Activated CD4-positive, alpha-beta T cell treated with anti-CD3 and anti-CD28 coated beads, Interleukin-2, amount 10 ng/mL, durations not matched to agents 24 days and 14 days (primary cell): ENCODE results near the gene GGA3. TPM values are rescaled to one million over a fixed set of nuclear protein-coding genes. Genes with fewer than 3 reads are reported as not detected.
"Not testable (repeated sequence)": the region's sequence is repeated elsewhere in the genome, so short reads cannot be mapped to it uniquely, and the experiment has no call there.

ENCODE experiments used
- DNase-seq: peaks from one replicate; pipeline ENCODE4 v3.0.0; 2022
- H3K27ac Mint-ChIP-seq: one replicate; pipeline ENCODE4 v1.8.0; 2022; ENCODE audit warnings: mild to moderate bottlenecking, mixed read lengths
- H3K27me3 Mint-ChIP-seq: one replicate; pipeline ENCODE4 v1.8.0; 2022; ENCODE audit warnings: mixed read lengths
- H3K36me3 Mint-ChIP-seq: one replicate; pipeline ENCODE4 v1.8.0; 2022; ENCODE audit warnings: low read depth, mild to moderate bottlenecking, mixed read lengths
- H3K4me1 Mint-ChIP-seq: one replicate; pipeline ENCODE4 v1.8.0; 2021; ENCODE audit warnings: mixed read lengths
- H3K4me3 Mint-ChIP-seq: one replicate; pipeline ENCODE4 v1.8.0; 2022; ENCODE audit warnings: mild to moderate bottlenecking, moderate library complexity, mixed read lengths
- H3K9me3 Mint-ChIP-seq: one replicate; pipeline ENCODE4 v1.8.0; 2021; ENCODE audit warnings: mixed read lengths
- intact Hi-C: fragments of 100-400 bp; cut with micrococcal nuclease; formaldehyde crosslinking; loops from one replicate; pipeline ENCODE4 v1.15.1; 2023
- total RNA-seq: library from RNA; stranded (reverse); gene quantifications from 2 replicates; pipeline ENCODE4 v1.2.3, GENCODE V29; 2022

GGA3 gene
- total RNA-seq, 1 donor from 2014 or later = 84.2 TPM

DNA sequence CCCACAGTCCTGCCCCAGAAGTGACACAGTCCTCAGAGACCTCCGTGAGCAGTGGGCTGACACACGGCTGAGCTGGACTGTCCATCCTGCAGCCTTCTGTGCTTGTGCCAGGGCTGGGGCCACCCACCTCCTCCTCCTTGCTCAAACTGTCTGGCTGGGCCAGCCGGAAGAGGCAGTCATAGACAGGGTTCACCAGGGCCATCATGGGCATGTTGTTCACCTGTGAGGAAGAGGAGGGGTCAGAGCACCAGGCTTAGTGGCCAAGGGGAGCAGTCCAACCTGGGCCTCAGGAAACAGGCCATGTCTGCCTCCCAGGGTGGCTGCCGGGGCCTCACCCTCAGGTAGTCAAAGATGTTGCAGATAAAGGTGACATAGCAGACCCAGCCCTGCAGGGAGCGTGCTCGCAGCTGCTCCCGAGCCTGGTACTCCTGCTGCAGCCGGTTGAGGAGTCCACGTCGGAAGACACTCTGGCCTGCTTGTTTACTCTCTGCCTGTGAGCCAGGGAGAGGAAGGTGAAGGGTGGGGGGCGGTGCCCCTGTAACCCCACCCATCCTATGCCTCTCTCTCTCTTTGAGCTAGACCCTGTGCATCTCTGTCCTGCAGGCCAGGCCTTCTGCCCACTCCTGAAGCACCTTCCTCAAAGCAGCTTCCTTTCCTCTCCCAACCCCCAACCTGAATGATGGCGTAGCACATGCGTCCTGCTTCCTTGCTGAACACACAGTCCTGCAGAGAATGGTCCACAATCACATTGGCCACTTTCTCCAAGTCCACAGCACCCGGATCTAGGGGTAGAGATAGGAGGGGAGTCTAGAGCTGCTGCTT lies 6.2 kb upstream of the GGA3 start:
- peaks cover 21% of the 10 kb centered on the region for H3K4me1 Mint-ChIP-seq
- H3K9me3 Mint-ChIP-seq = no peaks in the 10 kb centered on the region
- intact Hi-C loops = loop anchor here (10.0 kb wide), 1 partner anchor 517 kb away; the partner anchor contains the start of gene UNK
- no peaks in the 10 kb centered on the region for H3K27me3 Mint-ChIP-seq
- H3K36me3 Mint-ChIP-seq = peaks cover 51% of the 10 kb centered on the region
- H3K4me3 Mint-ChIP-seq = no peak overlapping the region
- no peak overlapping the region for H3K27ac Mint-ChIP-seq
- DNase-seq = no peak

- Mint-ChIP-seq H3K27me3 (no peaks in the 10 kb centered on the region), H3K4me1 (peaks cover 18% of the 10 kb centered on the region), H3K36me3 (peaks cover 53% of the 10 kb centered on the region), H3K9me3 (no peaks in the 10 kb centered on the region), H3K4me3 (no peak overlapping the region), H3K27ac (no peak overlapping the region)
- intact Hi-C loops = loop anchor here (10.0 kb wide), 1 partner anchor 518 kb away; the partner anchor contains the start of gene UNK
- no peak for DNase-seq
Measured at GRCh38 chr17:75267153-75267410, 5.7 kb upstream of the GGA3 start.

DNA sequence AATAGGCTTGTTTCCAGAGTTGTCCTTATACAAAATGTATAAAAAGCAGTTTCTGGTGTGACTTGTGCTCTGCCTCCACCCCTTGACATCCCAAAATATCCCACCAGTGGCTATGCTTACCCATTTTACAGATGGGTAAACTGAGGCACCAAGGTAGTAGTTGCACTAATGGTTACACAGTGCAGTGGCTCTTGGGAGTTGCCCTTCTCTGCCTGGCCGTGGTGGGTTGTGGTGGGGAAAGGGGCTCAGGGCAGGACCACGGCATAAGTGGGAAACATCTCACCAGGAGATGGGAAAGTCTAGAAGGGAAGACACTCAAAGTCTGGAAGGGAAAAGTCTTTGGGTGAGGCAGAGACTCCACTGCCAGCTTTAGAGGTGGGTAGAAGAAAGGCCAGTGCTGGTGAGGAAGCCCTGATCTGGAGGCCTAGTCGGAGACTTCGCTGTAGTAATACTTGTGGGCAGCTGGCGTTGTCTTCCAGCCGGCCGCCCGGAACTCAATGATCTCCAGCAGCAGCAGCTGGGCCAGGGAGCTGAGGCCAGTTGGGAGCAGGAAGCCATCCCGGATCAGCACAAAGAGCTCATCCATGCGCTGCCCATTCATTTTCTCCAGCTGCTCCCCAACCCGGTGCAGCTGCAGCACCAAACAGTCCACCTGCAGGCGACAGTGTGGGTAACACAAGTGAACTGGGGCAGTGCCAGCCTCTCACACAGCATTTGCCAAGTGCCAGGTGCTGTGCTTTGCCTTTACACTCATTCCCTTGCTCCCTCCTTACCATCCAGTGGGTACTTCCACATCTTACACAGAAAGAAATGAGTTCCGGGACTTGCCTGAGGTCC lies 5.1 kb upstream of the GGA3 start:
- Mint-ChIP-seq H3K36me3 (peaks cover 52% of the 10 kb centered on the region), H3K27ac (no peak overlapping the region)
- intact Hi-C loops = loop anchor here (10.0 kb wide), 1 partner anchor 518 kb away; the partner anchor contains the start of gene UNK

GRCh38 chr17:75265614-75266315 lies 4.4 kb upstream of the GGA3 start:
- Mint-ChIP-seq H3K36me3 (peaks cover 54% of the 10 kb centered on the region), H3K4me3 (no peak overlapping the region), H3K4me1 (peaks cover 18% of the 10 kb centered on the region), H3K27ac (no peak overlapping the region), H3K9me3 (no peaks in the 10 kb centered on the region), H3K27me3 (no peaks in the 10 kb centered on the region)
- intact Hi-C loops = loop anchor here (10.0 kb wide), 1 partner anchor 519 kb away; the partner anchor contains the start of gene UNK
- DNase-seq = no peak

More for the DNA sequence above, 5.1 kb upstream of the GGA3 start:
- DNase-seq = no peak
- Mint-ChIP-seq H3K27me3 (no peaks in the 10 kb centered on the region), H3K4me1 (peaks cover 16% of the 10 kb centered on the region), H3K9me3 (no peaks in the 10 kb centered on the region), H3K4me3 (no peak overlapping the region)

GRCh38 chr17:75263055-75263454 lies 1.6 kb upstream of the GGA3 start:
- Mint-ChIP-seq H3K27me3 (no peaks in the 10 kb centered on the region), H3K4me3 (peak overlapping the region; percentile 94), H3K36me3 (peaks cover 58% of the 10 kb centered on the region), H3K4me1 (peaks cover 26% of the 10 kb centered on the region), H3K9me3 (no peaks in the 10 kb centered on the region), H3K27ac (peak overlapping the region; percentile 99)
- intact Hi-C loops = loop anchor here (10.0 kb wide), 1 partner anchor 522 kb away; the partner anchor contains the start of gene UNK
- DNase-seq = no peak

DNA sequence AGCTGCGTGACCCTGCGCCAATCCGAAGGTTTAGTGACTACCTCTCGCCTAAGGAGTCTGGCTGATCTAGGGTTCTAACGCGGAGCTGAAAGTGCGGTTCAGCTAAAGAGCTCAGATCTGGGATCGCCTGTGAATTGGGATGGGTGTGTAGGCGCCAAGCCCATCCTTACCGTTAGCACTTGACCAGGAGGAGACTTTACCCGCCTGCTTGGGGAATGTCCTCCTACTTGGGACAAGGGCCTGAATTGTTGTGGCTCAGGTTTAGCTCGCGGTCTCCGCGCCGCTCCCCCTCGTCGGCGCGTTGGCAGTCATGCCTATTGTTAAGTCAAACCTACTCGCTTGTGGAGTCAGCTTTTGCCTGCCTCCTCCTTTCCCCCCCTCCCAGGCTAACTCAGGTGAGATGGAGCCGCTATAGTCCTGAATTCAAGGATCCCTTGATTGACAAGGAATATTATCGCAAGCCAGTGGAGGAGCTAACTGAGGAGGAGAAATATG lies 753 bp upstream of the GGA3 start:
- Mint-ChIP-seq H3K27ac (peak overlapping the region; percentile 99), H3K4me1 (peaks cover 34% of the 10 kb centered on the region), H3K9me3 (no peaks in the 10 kb centered on the region), H3K36me3 (peaks cover 57% of the 10 kb centered on the region), H3K4me3 (peak overlapping the region; percentile 94), H3K27me3 (no peaks in the 10 kb centered on the region)
- intact Hi-C loops = loop anchor here (10.0 kb wide), 1 partner anchor 523 kb away; the partner anchor contains the start of gene UNK
- no peak for DNase-seq

DNA sequence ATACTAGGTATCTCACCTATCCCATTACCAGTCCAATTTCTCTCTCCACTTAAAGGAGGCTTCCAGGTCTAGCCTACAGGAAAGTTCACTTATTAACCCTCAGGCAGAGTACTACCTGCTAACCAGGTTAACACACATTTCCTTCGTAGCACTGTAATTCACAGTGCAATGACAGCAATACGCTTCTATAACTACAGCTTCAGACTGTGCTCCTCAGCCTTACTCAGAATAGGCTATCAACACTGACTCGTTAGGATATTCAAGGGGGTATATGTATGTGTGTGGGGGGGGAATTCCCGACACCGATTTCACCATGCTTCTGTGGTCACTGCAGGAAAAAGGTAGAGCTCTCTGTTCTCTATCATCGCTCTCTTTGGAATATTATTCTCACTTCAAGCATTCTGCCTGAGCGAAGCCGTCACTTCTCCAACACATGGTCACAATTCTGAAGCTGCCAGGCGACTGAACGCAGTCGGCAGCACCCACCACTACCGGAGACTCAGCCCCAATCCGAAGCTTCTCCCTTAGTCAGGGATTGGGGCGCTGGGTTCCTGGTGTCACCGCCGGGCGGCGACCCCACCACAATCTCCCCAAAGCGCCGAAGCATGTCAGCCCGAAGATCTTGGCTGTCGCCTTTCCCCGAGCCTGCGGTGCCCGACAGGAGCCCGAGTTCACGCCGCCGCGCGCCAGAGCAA lies 618 bp downstream of the GGA3 start:
- DNase-seq = no peak
- peaks cover 48% of the 10 kb centered on the region for H3K36me3 Mint-ChIP-seq
- H3K27ac Mint-ChIP-seq = peak overlapping the region; percentile 99
- H3K4me1 Mint-ChIP-seq = peaks cover 44% of the 10 kb centered on the region
- no peaks in the 10 kb centered on the region for H3K27me3 Mint-ChIP-seq
- intact Hi-C loops = loop anchor here (1.0 to 10.0 kb wide), 6 partner anchors 10 to 524 kb away; partner anchors contain the start of genes NUP85, SLC25A19, SUMO2 and UNK
- H3K9me3 Mint-ChIP-seq = no peaks in the 10 kb centered on the region
- peak overlapping the region; percentile 94 for H3K4me3 Mint-ChIP-seq

- H3K9me3 Mint-ChIP-seq, H3K27ac Mint-ChIP-seq, DNase-seq, intact Hi-C loops, H3K27me3 Mint-ChIP-seq, H3K4me3 Mint-ChIP-seq: not testable (repeated sequence)
- Mint-ChIP-seq H3K36me3 (peaks cover 22% of the 10 kb centered on the region), H3K4me1 (peaks cover 62% of the 10 kb centered on the region)
Measured at GRCh38 chr17:75257228-75257627, 4.2 kb downstream of the GGA3 start.

- Mint-ChIP-seq H3K36me3 (peaks cover 19% of the 10 kb centered on the region), H3K4me1 (peaks cover 70% of the 10 kb centered on the region), H3K27ac (peak overlapping the region; percentile 56)
- H3K9me3 Mint-ChIP-seq, H3K4me3 Mint-ChIP-seq, H3K27me3 Mint-ChIP-seq, DNase-seq, intact Hi-C loops: not testable (repeated sequence)
Measured at GRCh38 chr17:75255954-75256698, 5.3 kb downstream of the GGA3 start.

- H3K4me3 Mint-ChIP-seq = no peak overlapping the region
- no peaks in the 10 kb centered on the region for H3K27me3 Mint-ChIP-seq
- peaks cover 24% of the 10 kb centered on the region for H3K36me3 Mint-ChIP-seq
- no peaks in the 10 kb centered on the region for H3K9me3 Mint-ChIP-seq
- DNase-seq = no peak
- intact Hi-C loops = no loop called here
- peak overlapping the region; percentile 88 for H3K27ac Mint-ChIP-seq
- peaks cover 65% of the 10 kb centered on the region for H3K4me1 Mint-ChIP-seq
Measured at GRCh38 chr17:75252039-75252816, 9.2 kb downstream of the GGA3 start.

DNA sequence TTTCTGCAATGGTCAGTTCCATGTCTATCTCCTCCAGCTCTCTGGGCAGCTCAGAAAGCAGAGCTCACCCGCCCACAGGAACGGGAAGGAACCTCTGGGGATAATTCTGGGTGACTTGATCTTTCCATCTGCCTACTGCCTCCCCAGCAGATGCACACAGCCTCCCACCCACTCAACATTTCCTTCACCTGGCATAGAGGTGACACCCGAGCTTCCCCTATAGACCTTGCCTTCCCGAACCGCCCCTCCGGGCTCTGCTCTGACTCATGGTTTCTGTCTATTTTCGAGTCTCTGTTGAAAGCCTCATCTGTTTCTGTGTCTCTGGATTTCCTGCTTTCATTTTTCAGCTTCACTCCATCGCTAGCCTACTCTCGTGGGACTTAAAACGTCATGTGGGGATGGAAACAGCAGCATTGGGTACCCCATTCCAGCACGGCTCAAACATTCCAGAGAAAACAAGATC lies 11.4 kb downstream of the GGA3 start:
- Mint-ChIP-seq H3K27ac (peak overlapping the region; percentile 98), H3K4me1 (peaks cover 52% of the 10 kb centered on the region), H3K36me3 (peaks cover 39% of the 10 kb centered on the region), H3K4me3 (peak overlapping the region; percentile 86), H3K9me3 (no peaks in the 10 kb centered on the region), H3K27me3 (no peaks in the 10 kb centered on the region)
- intact Hi-C loops = loop anchor here (1.0 kb wide), 2 partner anchors 10 to 40 kb away; no protein-coding TSS in a partner anchor
- peak; percentile 90 for DNase-seq

DNA sequence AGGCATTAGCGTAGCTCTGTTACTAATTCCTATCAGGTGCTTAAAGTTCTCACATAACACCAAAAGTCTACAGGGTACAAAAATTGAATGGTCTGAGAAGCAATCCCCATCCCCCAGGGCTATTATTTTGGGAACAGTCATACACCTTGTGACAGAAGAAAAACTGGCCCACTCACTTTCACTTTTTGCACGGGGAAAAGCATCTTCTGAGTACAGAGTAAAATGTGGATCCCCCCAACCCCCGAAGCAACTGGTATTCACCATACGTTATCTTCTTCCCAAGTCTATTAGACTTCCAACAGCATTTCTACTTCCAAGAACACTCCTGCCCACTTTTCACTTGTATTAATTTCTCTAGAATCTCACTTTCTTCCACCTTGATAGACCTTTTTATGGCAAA lies 11.8 kb downstream of the GGA3 start:
- Mint-ChIP-seq H3K27me3 (no peaks in the 10 kb centered on the region), H3K4me3 (peak overlapping the region; percentile 86), H3K27ac (peak overlapping the region; percentile 98), H3K4me1 (peaks cover 57% of the 10 kb centered on the region), H3K36me3 (peaks cover 41% of the 10 kb centered on the region), H3K9me3 (no peaks in the 10 kb centered on the region)
- intact Hi-C loops = no loop called here
- DNase-seq = no peak
